ENCODE measurements around the gene EIF3L.
"Not testable (repeated sequence)": the region's sequence is repeated elsewhere in the genome, so short reads cannot be mapped to it uniquely, and the experiment has no call there.

EIF3L gene

GRCh38 chr22:37849089-37849751 is at the start of gene EIF3L:
Gene EIF3L (plus strand): TSS chr22:37849419. CDS start chr22:37849450, 31 bp downstream.
- DNase-seq: peak; percentile 90

- DNase-seq: not testable (repeated sequence)
These were observed 49.2 kb upstream of the EIF3L start for GRCh38 chr22:37799979-37800378.

GRCh38 chr22:37801946-37802309 is 47.3 kb upstream of the EIF3L start:
- no peak for DNase-seq

- DNase-seq: no peak
These were observed 46.7 kb upstream of the EIF3L start for GRCh38 chr22:37802310-37803194.

- no peak for DNase-seq
These were observed 46.0 kb upstream of the EIF3L start for GRCh38 chr22:37803195-37803638.

- DNase-seq: no peak
These were observed 45.4 kb upstream of the EIF3L start for GRCh38 chr22:37803639-37804351.

- DNase-seq: no peak
These were observed 44.8 kb upstream of the EIF3L start for GRCh38 chr22:37804352-37804880.

- peak; percentile 71 for DNase-seq
These were observed 44.1 kb upstream of the EIF3L start for GRCh38 chr22:37804881-37805809.

- no peak for DNase-seq
These were observed 43.4 kb upstream of the EIF3L start for GRCh38 chr22:37805810-37806277.

GRCh38 chr22:37806409-37807333 is 42.5 kb upstream of the EIF3L start:
- no peak for DNase-seq

- peak; percentile 70 for DNase-seq
These were observed 41.6 kb upstream of the EIF3L start, which contains the start of gene GCAT for GRCh38 chr22:37807410-37808293. Gene GCAT (plus strand): TSS chr22:37807934. CDS start chr22:37807968, 34 bp downstream.

GRCh38 chr22:37808294-37808657 is 40.9 kb upstream of the EIF3L start:
- DNase-seq: no peak

GRCh38 chr22:37809672-37810333 is 39.4 kb upstream of the EIF3L start:
- no peak for DNase-seq

GRCh38 chr22:37811867-37812266 is 37.4 kb upstream of the EIF3L start:
- DNase-seq: no peak

GRCh38 chr22:37812869-37813678 is 36.1 kb upstream of the EIF3L start:
- no peak for DNase-seq

GRCh38 chr22:37815593-37815992 is 33.6 kb upstream of the EIF3L start:
- DNase-seq: no peak

GRCh38 chr22:37816543-37817180 is 32.6 kb upstream of the EIF3L start:
- DNase-seq: no peak

Data from activated CD4-positive, CD25-positive, alpha-beta regulatory T cell treated with anti-CD3 and anti-CD28 coated beads, Interleukin-2, amount 50 U/mL, for 72 hours (primary cell).